Chondrocyte (in vitro differentiated cells): ENCODE data around the gene RAI1. TPM values are rescaled to one million over a fixed set of nuclear protein-coding genes. Genes with fewer than 3 reads are reported as not detected.
A peak's percentile ranks its signal among the peaks of the same experiment; 100 is the strongest.

Source experiments
- DNase-seq: peaks from one replicate; pipeline ENCODE4 v3.0.0; 2021; ENCODE audit warnings: mixed read lengths, low spot score
- H3K27ac Mint-ChIP-seq: one replicate; pipeline ENCODE4 v1.8.0; 2021; ENCODE audit warnings: mild to moderate bottlenecking, moderate library complexity, mixed read lengths; ENCODE audit not compliant: unreplicated experiment
- H3K27me3 Mint-ChIP-seq: 2 replicates; pipeline ENCODE4 v1.8.0; 2021; ENCODE audit warnings: low read depth, mixed read lengths
- H3K36me3 Mint-ChIP-seq: 2 replicates; pipeline ENCODE4 v1.8.0; 2021; ENCODE audit warnings: low read depth, mixed read lengths
- H3K4me1 Mint-ChIP-seq: 2 replicates; pipeline ENCODE4 v1.8.0; 2021; ENCODE audit warnings: low read depth, mild to moderate bottlenecking, mixed read lengths
- H3K4me3 Mint-ChIP-seq: one replicate; pipeline ENCODE4 v1.8.0; 2021; ENCODE audit warnings: mild to moderate bottlenecking, moderate library complexity, mixed read lengths; ENCODE audit not compliant: unreplicated experiment
- H3K9me3 Mint-ChIP-seq: 2 replicates; pipeline ENCODE4 v1.8.0; 2021; ENCODE audit warnings: low read depth, mixed read lengths
- CTCF ChIP-seq: fragments of 200-600 bp; sonication (generic); IDR thresholded peaks from 2 replicates; pipeline ENCODE4 v1.5.0; 2021; ENCODE audit warnings: antibody characterized with exemption, mild to moderate bottlenecking, moderate library complexity
- total RNA-seq: library from RNA; stranded (reverse); gene quantifications from 3 replicates; pipeline ENCODE4 v1.2.1, GENCODE V29; 2021

Gene RAI1
- total RNA-seq, 1 donor from 2014 or later: 28.7 TPM

- Mint-ChIP-seq H3K27ac (no peak overlapping the region), H3K4me3 (no peak overlapping the region), H3K27me3 (peaks cover 4% of the 10 kb centered on the region), H3K4me1 (peaks cover 25% of the 10 kb centered on the region), H3K9me3 (no peaks in the 10 kb centered on the region), H3K36me3 (no peaks in the 10 kb centered on the region)
- DNase-seq: no peak
- no peak for TF ChIP-seq CTCF
Observed at GRCh38 chr17:17679748-17680147, 1.5 kb upstream of the RAI1 start.

GRCh38 chr17:17680477-17681186, 626 bp upstream of the RAI1 start:
- Mint-ChIP-seq H3K4me1 (peaks cover 34% of the 10 kb centered on the region), H3K36me3 (no peaks in the 10 kb centered on the region), H3K27me3 (peaks cover 4% of the 10 kb centered on the region)

GRCh38 chr17:17681744-17682292, 560 bp downstream of the RAI1 start:
- H3K27ac Mint-ChIP-seq: peak overlapping the region; percentile 80
- no peak for DNase-seq
- H3K36me3 Mint-ChIP-seq: no peaks in the 10 kb centered on the region
- H3K4me1 Mint-ChIP-seq: peaks cover 37% of the 10 kb centered on the region
- H3K4me3 Mint-ChIP-seq: peak overlapping the region; percentile 85
- peaks cover 4% of the 10 kb centered on the region for H3K27me3 Mint-ChIP-seq
- H3K9me3 Mint-ChIP-seq: no peaks in the 10 kb centered on the region
- peak; percentile 19 for TF ChIP-seq CTCF

More at GRCh38 chr17:17680477-17681186, 626 bp upstream of the RAI1 start:
- no peak overlapping the region for H3K4me3 Mint-ChIP-seq
- H3K9me3 Mint-ChIP-seq: no peaks in the 10 kb centered on the region
- peak overlapping the region; percentile 17 for H3K27ac Mint-ChIP-seq
- no peak for DNase-seq
- no peak for TF ChIP-seq CTCF

GRCh38 chr17:17682293-17682736, 1.1 kb downstream of the RAI1 start:
- peak overlapping the region; percentile 80 for H3K27ac Mint-ChIP-seq
- H3K4me1 Mint-ChIP-seq: peaks cover 42% of the 10 kb centered on the region
- H3K27me3 Mint-ChIP-seq: peaks cover 4% of the 10 kb centered on the region

More at GRCh38 chr17:17682293-17682736, 1.1 kb downstream of the RAI1 start:
- no peak for DNase-seq
- H3K9me3 Mint-ChIP-seq: no peaks in the 10 kb centered on the region
- no peak for TF ChIP-seq CTCF
- H3K36me3 Mint-ChIP-seq: no peaks in the 10 kb centered on the region
- peak overlapping the region; percentile 85 for H3K4me3 Mint-ChIP-seq
